T follicular helper cell (primary cell): ENCODE measurements around the gene SHLD1.

Experiments used
- DNase-seq: peaks from one replicate; pipeline ENCODE4 v3.0.0-alpha.2; 2020; ENCODE audit warnings: low read depth

Gene SHLD1

GRCh38 chr20:5848711-5849505 is 98.7 kb downstream of the SHLD1 start:
- no peak for DNase-seq

GRCh38 chr20:5855939-5856338 is 105.7 kb downstream of the SHLD1 start:
- no peak for DNase-seq

- DNase-seq = no peak
Measured at GRCh38 chr20:5859608-5860007, 109.4 kb downstream of the SHLD1 start.

- DNase-seq = no peak
Measured at GRCh38 chr20:5862703-5863039, 112.5 kb downstream of the SHLD1 start.

GRCh38 chr20:5863040-5863833 is 113.0 kb downstream of the SHLD1 start:
- no peak for DNase-seq

GRCh38 chr20:5864428-5864827 is 114.2 kb downstream of the SHLD1 start:
- DNase-seq = no peak

- DNase-seq = peak; percentile 34
Measured at GRCh38 chr20:5864873-5865587, 114.8 kb downstream of the SHLD1 start.

- DNase-seq = no peak
Measured at GRCh38 chr20:5865604-5866003, 115.4 kb downstream of the SHLD1 start.

GRCh38 chr20:5870568-5870981 is 120.4 kb downstream of the SHLD1 start:
- DNase-seq = no peak

- no peak for DNase-seq
Measured at GRCh38 chr20:5871459-5872410, 121.5 kb downstream of the SHLD1 start.

GRCh38 chr20:5877128-5877527 is 126.9 kb downstream of the SHLD1 start:
- DNase-seq = no peak

GRCh38 chr20:5880326-5880725 is 130.1 kb downstream of the SHLD1 start:
- no peak for DNase-seq

GRCh38 chr20:5881703-5882102 is 131.5 kb downstream of the SHLD1 start:
- no peak for DNase-seq

- no peak for DNase-seq
Measured at GRCh38 chr20:5882166-5882565, 132.0 kb downstream of the SHLD1 start.

GRCh38 chr20:5884465-5885335 is 134.5 kb downstream of the SHLD1 start:
- no peak for DNase-seq

- no peak for DNase-seq
Measured at GRCh38 chr20:5885866-5886265, 135.7 kb downstream of the SHLD1 start.

- no peak for DNase-seq
Measured at GRCh38 chr20:5886788-5887187, 136.6 kb downstream of the SHLD1 start.

GRCh38 chr20:5887386-5887785 is 137.2 kb downstream of the SHLD1 start:
- no peak for DNase-seq

- DNase-seq = no peak
Measured at GRCh38 chr20:5888041-5888440, 137.8 kb downstream of the SHLD1 start.

GRCh38 chr20:5890773-5891441 is 140.7 kb downstream of the SHLD1 start:
- no peak for DNase-seq
